Cardiac muscle cell (in vitro differentiated cells and primary cell): ENCODE results near the gene MPEG1. TPM values are rescaled to one million over a fixed set of nuclear protein-coding genes. Genes with fewer than 3 reads are reported as not detected.

Experiments used
- DNase-seq, 2 donors: peaks; one replicate each; pipeline versions ENCODE4 v3.0.0 to v3.0.0-alpha.2; 2010 to 2017; ENCODE audit warnings: low read depth in 1 of 2, low spot score in 1 of 2
- H3K27ac ChIP-seq: fragments of 200-600 bp; sonication (generic); 2 replicates; pipeline ENCODE4 v1.5.1; 2016
- H3K27me3 ChIP-seq: fragments of 200-600 bp; sonication (generic); 2 replicates; pipeline ENCODE4 v1.6.0; 2016; ENCODE audit warnings: control low read depth
- H3K36me3 ChIP-seq: fragments of 200-600 bp; sonication (generic); 2 replicates; pipeline ENCODE4 v1.5.1; 2016; ENCODE audit warnings: control low read depth
- H3K4me1 ChIP-seq: fragments of 200-600 bp; sonication (generic); 2 replicates; pipeline ENCODE4 v1.8.1; 2017; ENCODE audit warnings: low read depth, mild to moderate bottlenecking, mixed run types
- H3K4me3 ChIP-seq: fragments of 200-600 bp; sonication (generic); 2 replicates; pipeline ENCODE4 v1.5.1; 2016; ENCODE audit warnings: mild to moderate bottlenecking
- H3K9me3 ChIP-seq: fragments of 200-600 bp; sonication (generic); 2 replicates; pipeline ENCODE4 v1.5.1; 2017; ENCODE audit warnings: low read depth, mild to moderate bottlenecking, control low read depth
- CTCF ChIP-seq: IDR thresholded peaks from 2 replicates; pipeline ENCODE4 v1.5.1; 2012; ENCODE audit warnings: low read depth, mild to moderate bottlenecking, low read length
- polyA plus RNA-seq: library from polyadenylated mRNA; unstranded; fragments of >200 nt; fragmentation: Nextera tagmentation; extraction: Ambion mirVana; gene quantifications from 2 replicates; pipeline ENCODE4 v1.2.1, GENCODE V29; 2016
- total RNA-seq: library from RNA; depleted of rRNA; stranded (reverse); fragments of >200 nt; gene quantifications from 2 replicates; pipeline ENCODE4 v1.2.3, GENCODE V29; 2016

The MPEG1 gene
- total and polyA plus RNA-seq, 2 experiments from 2014 or later = not detected

- Histone ChIP-seq H3K4me3 (no peak overlapping the region), H3K27me3 (peaks cover 3% of the 10 kb centered on the region), H3K4me1 (no peaks in the 10 kb centered on the region), H3K27ac (no peak overlapping the region), H3K9me3 (no peaks in the 10 kb centered on the region), H3K36me3 (no peaks in the 10 kb centered on the region)
- DNase-seq = no peak
- TF ChIP-seq CTCF = no peak
Measured at GRCh38 chr11:59180168-59180776, 32.5 kb downstream of the MPEG1 start.

- DNase-seq = no peak
- H3K4me1 ChIP-seq = no peaks in the 10 kb centered on the region
- H3K27ac ChIP-seq = no peak overlapping the region
- H3K36me3 ChIP-seq = no peaks in the 10 kb centered on the region
- no peak overlapping the region for H3K4me3 ChIP-seq
- peaks cover 14% of the 10 kb centered on the region for H3K27me3 ChIP-seq
- no peak for TF ChIP-seq CTCF
- H3K9me3 ChIP-seq = no peaks in the 10 kb centered on the region
Measured at GRCh38 chr11:59179121-59179520, 33.6 kb downstream of the MPEG1 start.

GRCh38 chr11:59178402-59178801 lies 34.3 kb downstream of the MPEG1 start:
- H3K27ac ChIP-seq = no peak overlapping the region
- no peak for DNase-seq
- peaks cover 5% of the 10 kb centered on the region for H3K4me1 ChIP-seq
- peaks cover 21% of the 10 kb centered on the region for H3K27me3 ChIP-seq
- H3K9me3 ChIP-seq = no peaks in the 10 kb centered on the region
- no peaks in the 10 kb centered on the region for H3K36me3 ChIP-seq
- no peak for TF ChIP-seq CTCF
- H3K4me3 ChIP-seq = no peak overlapping the region

GRCh38 chr11:59176330-59176729 lies 36.4 kb downstream of the MPEG1 start:
- Histone ChIP-seq H3K4me1 (peaks cover 5% of the 10 kb centered on the region), H3K4me3 (no peak overlapping the region), H3K27me3 (peaks cover 32% of the 10 kb centered on the region), H3K27ac (no peak overlapping the region), H3K36me3 (no peaks in the 10 kb centered on the region), H3K9me3 (no peaks in the 10 kb centered on the region)
- DNase-seq = no peak
- no peak for TF ChIP-seq CTCF

- no peak for TF ChIP-seq CTCF
- Histone ChIP-seq H3K36me3 (no peaks in the 10 kb centered on the region), H3K27me3 (peaks cover 32% of the 10 kb centered on the region), H3K27ac (no peak overlapping the region), H3K4me3 (no peak overlapping the region), H3K9me3 (no peaks in the 10 kb centered on the region), H3K4me1 (peaks cover 5% of the 10 kb centered on the region)
- DNase-seq = no peak
Measured at GRCh38 chr11:59175091-59175501, 37.6 kb downstream of the MPEG1 start.
